GM18520 (cell line): ENCODE measurements around the gene VDAC2.

Experiments used
- ATAC-seq: cut with Tn5 transposase; IDR thresholded peaks from one replicate; pipeline ENCODE4 v1.9.1; 2021; ENCODE audit not compliant: unreplicated experiment

The VDAC2 gene

DNA sequence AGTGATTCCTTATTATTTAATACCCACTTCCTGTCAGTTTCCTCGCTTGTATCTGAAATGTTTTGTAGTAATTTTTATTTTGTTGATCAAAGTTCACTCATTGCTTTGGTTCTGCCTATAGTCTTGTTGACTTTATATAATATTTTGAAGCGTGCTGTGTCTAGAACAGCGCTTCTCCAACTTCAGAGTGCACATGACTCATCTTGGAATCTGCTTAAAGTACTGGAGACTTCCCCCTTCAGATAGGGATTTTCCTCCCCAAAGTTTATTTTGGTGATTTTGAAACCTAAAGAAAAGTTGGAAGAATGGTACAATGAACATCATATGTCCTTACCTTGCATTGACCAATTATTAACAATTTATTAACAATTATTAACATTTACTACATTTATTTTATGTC lies 19.4 kb downstream of the VDAC2 start:
- ATAC-seq = no peak

DNA sequence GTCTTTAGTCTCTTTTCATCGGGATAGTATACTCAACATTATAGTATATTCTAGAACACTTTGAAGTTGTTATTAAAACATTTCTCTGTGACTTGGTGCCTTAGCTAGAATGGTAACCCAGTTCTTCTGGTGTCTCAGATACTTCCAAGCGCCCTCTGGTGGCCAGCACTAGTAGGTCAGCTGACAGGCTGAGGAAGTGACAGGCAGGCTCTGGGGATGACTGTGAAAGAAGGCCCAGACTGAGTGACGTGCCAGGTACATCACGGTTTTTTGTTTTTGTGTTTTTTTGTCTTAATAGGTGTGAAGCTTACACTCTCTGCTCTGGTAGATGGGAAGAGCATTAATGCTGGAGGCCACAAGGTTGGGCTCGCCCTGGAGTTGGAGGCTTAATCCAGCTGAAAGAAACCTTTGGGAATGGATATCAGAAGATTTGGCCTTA lies 20.0 kb downstream of the VDAC2 start:
- peak; percentile 37 for ATAC-seq

DNA sequence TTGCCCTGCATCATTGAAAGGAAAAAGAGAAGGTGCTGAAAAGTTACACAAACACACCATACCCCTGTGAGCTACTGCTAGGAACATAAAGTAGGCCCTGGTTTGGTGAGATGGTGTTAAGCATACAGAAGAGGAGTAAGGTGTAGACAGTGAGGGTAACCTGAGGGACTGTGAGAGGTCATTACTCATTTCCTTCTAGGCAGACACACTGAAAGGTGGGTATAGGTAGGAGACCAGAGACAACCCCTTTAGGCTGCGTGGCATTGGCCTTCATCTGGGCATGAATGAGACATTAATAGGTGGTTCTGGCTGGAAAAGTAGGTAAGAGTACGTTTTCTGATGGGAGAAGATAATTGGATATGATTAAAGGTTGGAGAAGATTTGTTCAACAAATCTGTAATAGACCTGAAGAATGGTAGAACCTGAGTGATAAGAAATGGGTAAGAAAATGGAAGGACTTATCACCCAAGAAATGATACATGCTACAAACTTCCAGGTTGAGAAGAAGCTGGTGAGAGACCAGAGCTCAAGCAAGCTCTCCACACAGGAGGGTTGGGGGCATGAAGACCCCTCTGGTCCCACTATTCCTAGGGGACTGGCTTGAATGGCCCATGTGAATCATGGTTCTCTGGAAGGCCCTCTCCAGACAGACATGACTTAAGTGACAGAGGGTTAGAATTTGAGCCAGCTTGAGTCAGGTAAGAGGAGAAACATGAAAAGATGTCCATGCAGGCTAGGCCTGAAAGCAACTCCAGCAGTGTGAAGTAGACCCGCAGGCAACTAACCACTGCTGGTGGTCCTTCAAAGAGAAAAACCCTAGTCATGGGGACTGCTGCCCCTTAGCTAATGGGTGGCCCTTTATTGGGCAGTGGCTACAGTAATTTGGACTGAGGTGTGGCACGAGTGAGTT lies 21.3 kb downstream of the VDAC2 start:
- no peak for ATAC-seq

DNA sequence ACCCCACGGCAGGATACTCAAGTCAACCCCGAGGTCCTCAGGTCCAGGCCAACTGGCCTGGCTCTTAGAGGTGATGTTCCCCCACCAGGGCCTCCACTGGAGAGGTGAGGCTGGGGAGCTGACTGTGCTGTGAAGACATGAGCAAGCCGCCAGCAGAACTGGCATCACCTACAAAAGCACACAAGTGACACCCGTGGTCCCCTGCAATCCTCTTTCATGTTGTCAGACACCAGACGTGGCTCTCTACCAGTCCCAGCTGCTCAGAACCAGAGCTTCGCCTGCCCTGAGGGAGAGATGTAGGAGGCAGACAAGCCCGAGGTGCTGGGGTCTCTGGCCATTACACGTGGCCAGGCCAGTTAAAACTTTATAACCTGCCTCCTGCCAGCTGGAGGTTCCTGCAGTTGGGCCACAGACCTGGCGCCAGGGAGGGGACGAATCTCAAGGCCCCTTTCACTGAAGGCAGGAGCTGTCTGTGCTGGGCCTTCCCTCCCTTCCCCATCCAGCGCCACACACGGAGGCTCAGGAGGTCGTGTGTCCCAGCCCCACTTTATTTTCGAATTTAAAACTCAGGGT lies 22.9 kb downstream of the VDAC2 start:
- no peak for ATAC-seq

DNA sequence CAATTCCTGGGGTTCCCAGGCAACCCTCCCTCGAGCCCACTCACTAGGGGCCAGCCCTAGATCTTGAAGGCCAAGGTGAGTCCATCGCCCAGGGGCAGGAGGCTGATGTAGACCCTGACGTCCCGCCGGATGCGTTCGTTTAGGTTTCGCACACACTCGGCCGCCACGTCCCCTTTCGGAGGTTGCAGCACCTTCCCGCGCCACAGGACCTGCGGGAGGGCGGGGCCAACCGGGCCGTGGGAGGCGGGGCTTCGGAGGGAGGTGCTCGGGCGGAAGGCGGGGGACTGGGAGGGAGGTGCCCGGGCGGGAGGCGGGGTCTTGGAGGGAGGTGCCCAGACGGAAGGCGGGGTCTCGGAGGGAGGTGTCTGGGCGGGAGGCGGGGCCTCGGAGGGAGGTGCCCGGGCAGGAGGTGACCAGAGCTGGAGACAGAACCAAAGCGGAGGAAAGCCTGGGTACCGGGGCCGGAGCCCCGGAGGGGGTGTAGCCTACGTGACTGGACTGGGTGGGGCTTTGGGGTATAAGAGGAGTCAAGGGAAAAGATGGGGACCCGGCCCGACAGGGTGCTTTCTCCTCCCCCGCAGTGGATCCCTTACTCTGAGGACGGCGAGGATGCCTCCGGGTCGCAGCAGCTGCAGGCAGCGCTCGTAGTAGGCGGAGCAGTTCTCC lies 23.6 kb downstream of the VDAC2 start:
- ATAC-seq = peak; percentile 28

DNA sequence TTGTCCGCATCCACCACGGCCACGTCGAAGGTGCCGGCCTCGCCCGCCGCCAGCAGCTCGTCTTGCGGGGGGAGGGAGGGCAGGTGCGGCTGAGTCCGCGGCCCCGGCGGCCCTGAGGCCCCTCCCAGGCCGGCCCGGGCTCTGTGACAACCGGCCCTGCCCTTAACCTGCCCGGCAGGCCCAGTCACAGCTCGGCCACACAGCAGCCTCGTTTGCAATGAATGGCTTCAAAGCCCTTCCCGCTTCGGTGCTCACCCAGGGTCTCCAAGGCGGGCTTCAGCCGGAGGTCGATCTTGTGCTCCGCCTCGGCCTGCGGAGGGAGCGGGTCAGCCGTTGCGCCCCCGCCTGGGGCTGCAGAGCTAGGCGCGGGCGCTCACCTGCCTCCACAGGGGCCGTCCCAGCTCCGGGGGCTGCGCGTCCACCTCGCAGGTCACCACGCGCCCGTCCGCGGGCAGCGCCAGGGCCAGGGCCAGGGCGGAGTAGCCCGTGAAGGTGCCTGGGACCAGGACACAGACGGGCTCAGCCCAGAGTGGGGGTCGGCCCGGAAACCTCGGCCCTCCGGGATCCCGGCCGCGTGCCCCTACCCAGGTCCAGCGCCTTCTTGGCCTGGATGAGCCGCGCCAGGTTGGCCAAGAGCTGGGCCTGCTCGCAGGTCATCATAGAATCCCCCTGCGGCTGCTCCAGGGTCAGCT lies 24.2 kb downstream of the VDAC2 start:
- ATAC-seq = peak; percentile 1

DNA sequence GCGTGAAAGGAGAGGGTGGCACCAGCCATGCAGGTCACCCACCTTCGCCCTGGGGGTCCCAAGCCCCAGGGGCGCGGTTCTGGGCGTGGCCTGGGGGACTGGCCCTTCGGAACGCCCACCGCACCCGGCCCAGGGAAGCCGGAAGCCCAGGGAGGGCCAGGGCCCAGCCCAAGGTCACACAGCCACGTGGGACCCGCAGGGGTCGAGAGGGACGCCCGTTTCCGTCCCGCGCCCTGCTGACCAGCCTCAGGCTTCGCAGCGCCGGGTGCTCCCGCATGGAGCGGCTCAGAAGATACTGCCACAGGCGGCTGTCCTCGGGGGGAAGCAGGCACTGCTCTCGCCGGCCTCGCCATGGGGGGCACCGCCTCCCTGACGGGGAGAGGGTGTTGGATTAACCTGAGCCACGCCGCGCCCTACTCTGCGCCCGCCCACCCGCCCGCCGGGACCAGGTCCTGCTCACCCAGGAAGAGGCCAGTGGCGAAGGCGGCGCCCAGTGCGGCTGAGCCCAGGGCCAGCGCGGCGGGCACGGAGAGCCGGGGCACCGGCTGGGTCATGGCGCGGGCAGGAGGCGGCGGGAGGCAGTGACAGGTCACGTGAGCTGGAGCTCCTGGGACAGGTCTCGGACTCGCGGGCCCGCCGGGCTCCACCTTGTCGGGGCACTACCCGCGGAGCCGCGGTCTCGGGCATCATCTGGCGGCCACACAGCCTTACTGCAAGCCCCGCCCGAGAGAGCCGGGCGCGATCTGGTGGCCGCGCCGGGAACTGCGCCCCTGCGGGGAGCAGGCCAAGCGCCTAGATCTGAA lies 25.0 kb downstream of the VDAC2 start, which contains the start of gene COMTD1:
COMTD1 (minus strand) TSS at position 583 of the 803 bp plus-strand sequence; CDS start at position 554, 29 bp downstream.
- peak; percentile 76 for ATAC-seq

DNA sequence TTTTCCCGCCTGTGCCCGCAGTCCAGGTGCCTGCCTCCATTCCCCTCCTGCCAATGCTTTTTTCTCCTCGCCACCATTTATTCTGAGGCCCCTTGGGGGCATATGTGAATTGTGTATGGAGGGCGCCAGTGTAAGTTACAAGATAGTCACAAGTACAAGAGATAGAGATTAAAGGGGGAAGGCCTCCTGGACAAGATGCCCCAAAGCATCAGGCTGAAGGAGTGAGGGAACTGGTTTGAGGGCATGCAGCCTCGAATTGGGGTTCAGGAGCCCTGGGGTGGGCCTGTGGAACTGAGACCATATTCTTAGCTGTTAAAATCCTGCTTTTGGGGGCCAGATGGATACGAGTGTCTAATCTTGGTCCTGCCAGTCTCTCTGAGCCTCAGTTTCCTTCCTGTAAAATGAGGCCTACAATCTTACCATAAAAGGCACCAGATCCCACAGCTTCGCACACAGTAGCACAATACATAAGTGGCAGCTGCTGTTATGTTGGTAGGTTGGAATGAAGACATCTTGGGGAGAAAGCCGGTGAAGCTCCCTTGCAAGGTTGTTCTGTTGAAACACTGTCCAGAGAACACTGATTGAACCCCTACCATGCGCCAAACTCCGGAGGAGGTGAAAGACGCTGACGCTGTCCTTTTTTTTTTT lies 25.7 kb downstream of the VDAC2 start:
- ATAC-seq = no peak

DNA sequence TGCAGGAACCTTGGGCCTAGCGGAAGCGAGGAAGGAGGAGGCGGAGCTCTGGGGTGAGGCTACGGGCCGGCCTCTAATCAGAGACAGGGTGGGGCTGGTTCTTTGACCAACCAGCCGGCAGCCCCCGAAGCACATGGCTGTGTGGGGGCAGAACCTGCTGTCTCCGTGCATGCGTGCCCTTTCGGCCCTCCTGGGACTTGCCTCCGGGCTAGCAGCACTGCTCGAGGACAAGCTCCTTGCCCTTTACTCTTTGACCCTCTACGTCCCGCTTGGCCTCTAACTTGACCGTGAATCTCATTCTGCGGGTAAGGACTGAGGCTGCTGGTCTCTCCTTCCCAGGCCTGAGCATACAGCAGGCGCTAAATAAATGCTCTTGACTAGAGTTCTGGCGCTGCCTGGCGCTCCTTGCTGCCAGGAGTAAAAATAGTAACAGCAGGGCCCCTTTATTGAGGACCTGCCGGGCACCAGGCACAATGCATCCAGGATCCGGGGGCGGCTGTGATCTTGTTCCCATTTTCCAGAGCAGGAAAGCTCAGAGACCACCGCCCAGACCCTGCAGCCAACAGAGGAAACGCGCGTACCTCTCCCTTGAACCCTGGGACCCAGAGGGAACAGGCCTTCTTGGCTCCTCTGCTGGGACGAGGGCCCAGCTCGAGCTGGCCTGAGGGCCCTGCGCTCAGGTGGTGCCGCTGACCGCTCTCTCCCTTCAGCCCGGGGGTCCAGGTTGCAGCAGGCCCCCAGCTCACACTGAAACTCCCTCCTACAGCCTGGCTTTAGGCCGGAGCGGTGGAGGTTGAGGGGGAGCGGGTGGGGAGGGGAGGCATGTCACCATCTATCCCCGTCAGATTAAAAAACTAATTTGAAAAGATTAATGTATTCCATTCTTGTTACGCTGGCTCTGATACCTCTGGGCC lies 27.8 kb downstream of the VDAC2 start:
- no peak for ATAC-seq

DNA sequence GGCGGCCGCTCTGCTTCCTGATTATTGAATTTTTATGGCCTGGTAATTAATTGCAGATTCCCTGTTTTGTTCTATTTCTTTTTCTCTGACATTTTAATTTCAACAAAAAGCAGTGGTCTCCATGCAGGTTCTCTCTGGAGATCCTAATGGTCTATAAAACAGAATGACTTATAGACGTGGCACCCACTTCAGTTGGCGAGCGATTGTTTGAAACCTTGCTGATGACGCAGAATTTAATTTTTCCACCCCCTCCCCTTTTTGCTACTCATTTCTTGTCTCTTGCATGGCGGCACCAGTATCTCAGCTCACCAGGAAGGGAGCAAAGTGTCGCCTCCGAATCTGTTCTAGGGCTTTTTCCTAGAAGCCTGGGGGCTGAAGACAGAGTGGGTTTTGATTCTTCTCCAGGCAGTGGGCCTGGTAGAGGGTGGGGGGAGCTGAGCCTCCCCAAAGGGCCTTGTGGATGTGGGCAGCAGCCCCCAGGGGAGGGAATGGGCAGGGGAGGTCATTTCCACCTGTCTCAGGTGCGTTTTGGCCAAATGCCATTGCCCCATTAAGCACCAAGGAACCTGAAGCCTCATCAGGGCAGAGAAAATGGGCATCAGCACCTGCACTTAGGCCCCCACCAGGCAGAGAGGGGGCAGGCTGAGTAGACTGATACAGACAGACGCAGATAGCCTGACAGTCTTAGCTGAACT lies 28.6 kb downstream of the VDAC2 start:
- no peak for ATAC-seq

DNA sequence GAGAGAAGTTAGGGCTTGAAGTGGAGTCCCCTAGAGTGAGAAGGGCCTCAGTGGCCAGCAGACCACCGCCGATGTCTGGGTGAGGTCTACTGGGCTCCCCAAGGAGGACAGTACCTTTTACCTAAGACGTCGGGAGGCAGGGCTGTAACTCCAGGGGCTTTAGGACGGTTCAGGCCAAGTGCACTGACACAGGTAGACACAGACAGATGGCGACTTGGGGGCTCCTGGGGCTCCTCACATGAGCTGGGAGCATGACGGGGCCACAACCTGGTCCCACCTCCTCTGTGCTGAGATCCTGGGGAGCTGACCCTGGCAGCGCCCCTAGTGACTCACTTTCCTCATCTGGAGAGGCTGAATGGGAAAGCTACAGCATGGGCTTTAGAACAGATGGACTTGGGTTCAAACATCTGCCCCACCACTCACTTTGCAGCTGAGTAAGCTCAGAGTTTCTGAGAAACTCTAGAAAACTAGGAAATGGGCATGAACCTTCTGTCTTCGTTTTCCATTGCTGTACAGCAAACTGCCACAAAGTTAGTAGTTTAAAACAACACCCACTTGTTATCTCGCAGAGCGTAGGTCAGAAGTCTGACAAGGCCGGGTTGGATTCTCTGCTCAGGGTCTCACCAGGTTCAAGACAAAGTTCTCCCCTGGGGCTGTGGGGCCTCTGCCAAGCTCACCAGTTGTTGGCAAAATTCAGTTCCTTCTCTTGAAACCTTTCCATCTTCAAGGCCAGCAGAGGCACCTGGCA lies 29.9 kb downstream of the VDAC2 start:
- ATAC-seq = no peak

DNA sequence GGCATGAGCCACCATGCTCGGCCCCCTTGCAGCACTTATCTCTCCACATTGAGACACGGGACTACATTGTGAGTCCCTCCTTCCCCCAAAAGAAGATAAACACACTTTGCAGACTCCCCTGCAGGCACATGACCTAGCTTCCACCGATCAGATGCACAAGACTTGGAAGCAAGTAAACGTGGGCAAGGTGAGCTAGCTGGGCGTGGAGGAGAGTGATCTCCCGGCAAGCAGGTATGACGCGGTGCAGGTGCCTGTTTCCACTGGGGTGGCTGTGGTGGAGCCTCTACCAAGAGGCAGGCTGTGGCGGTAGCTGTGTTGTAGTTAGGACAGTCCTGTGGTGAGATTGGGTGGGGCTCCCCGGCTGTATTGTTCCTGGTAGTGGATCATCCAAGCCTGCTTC lies 32.8 kb downstream of the VDAC2 start:
- no peak for ATAC-seq

DNA sequence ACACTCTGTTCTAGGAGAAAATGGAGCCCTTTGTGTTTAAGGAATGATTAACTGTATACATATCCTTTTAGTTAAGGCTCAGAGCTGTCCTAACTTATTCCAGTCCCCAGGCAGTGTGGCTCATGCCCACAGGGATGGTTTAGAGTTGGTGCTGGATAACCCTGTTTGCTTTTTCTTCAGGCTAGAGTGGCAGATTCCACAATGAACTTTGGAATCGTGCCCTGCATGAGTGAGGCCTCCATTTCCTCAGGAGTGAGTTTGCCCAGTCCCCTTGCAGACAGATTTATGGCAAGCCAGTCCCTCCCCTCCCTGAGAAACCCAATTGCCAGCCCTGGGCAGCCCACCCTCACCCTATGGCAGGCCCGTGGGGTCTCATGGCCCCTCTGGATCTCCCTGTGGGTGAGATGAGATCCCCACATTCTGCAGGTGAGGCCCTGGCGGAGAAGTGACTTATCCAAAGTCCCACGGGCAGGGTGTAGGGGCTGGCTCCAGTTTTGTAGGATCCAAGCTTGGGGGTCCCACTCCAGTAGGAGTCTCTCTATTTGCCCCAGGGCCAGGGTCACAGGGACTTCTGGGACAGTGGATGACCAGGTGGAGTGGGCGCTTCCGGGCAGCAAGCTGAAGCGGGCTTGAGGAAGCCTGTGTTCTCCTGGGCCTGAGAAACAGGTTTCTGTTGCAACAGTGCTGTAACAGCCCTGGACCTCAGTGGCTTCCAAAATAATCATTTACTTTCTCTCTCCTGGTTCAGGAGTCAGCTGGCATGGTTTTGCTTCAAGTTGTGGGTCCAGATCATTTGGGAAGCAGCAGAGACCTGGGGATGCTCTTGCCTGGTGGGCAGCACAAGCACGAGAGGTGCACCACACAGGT lies 34.1 kb downstream of the VDAC2 start:
- no peak for ATAC-seq

DNA sequence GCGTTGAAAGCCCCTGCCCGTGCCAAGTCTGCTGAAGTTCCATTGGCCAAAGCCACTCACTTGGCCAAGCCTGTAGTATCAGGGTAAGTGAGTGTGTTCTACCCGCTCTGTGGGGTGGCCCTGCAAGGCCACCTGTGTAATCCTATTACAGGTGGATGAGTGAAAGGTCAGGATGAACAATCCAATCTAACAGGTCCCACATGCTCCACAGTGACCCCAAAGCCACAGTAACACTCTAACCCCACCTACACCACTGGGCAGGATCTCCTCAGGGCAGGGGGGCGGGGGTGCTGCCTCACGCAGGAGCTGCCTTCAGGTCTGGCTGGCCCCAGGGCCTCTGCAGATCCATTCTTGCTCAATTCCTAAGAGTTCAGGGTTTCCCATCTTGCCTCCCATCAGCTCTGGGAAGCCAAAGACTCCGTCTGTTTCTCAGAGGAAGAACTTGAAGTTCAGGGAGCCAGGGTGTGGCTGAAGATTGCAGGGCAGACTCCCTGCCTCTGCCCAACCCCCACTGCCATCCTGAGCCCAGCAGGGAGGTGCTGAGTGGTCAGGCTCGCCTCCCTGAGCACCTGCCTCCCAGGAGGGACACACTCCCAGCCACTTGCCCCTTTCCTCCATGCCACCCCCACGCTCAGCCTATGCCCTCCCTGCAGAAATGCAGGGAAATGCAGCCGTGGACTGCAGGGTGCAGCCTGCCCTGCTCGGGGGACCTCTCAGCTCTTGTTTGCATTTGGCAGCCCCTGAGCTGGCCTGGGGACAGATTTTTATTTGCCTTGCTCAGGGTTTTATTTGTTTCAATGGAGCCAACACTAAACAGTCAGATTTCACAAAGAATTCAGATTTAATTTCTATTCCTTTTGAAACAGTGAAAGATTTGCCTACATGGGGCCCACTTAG lies 35.0 kb downstream of the VDAC2 start:
- no peak for ATAC-seq

DNA sequence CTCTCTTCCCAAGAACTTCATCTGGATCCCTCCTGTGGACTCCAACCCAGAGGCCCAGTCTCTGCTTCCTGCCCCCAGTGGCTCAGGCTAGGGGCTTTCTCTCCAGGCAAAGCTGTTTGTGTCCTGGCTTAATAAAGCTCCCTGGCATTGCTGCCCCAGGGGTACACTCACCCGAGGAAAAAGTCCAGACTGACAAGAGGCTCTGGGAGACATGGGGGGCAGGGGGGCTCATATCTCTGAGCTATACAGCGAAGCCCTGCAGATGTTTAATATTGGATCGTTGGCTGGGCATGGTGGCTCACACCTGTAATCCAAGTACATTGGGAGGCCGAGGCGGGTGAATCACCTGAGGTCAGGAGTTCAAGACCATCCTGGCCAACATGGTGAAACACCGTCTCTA lies 35.9 kb downstream of the VDAC2 start:
- no peak for ATAC-seq

DNA sequence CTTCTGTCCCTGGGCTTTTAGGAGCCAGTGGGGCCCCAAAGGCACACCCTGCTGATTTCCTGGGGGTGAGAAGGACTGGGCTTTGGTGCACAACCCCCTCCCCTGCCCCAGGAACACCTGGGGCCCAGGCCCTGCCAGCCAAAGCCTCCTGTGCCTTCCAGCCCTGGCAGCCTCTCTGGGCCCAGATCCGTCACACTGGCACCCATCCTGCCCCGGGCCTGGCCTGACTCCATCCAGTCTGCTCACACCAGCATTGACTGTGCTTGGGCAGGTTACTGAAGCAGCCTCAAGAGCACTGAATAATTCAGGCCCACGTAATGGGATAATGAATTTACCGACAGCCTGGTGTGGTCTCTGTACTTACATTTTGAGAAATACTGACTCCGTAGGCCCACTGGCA lies 37.2 kb downstream of the VDAC2 start:
- ATAC-seq = no peak
